SKM-1 (cell line): ENCODE measurements around the gene PLCG2.

ENCODE experiments used
- DNase-seq: peaks from one replicate; lab custom pipeline; 2025; ENCODE audit not compliant: unreplicated experiment; lab: John Stamatoyannopoulos, UW

The PLCG2 gene

DNA sequence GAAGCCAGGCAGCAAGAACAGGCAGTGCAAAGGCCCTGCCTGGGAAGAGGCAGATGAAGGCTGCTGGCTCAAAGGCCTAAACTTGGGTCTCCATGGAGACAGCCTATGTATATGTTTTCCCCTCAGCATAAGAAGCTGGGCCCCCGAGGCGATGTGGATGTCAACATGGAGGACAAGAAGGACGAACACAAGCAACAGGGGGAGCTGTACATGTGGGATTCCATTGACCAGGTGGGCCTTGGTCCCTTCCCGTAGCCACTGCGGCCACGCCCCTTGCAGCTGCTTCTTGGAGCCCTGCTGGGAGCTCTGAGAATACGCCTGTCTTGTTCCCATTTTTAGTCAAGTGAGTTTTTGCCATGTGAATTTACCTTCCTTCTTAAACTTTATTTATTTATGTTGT lies 126.2 kb downstream of the PLCG2 start:
- DNase-seq: no peak

DNA sequence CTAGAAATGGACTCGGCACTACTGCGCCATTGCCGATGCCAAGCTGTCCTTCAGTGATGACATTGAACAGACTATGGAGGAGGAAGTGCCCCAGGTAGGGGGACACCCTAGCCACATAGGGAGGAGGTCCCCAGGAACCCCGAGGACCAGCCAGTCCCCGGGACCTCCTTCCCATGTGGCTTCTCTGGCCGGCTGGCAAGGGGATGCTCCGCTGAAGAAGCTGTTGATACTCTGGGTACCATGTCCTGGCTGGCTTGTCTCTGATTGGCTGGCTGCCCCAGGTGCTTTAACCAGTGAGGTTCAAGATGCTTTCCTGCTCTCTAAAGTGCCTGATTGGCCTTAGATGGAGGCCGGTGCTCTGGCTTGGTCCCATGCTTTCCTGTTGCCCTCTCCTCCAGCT lies 128.6 kb downstream of the PLCG2 start:
- DNase-seq: no peak

DNA sequence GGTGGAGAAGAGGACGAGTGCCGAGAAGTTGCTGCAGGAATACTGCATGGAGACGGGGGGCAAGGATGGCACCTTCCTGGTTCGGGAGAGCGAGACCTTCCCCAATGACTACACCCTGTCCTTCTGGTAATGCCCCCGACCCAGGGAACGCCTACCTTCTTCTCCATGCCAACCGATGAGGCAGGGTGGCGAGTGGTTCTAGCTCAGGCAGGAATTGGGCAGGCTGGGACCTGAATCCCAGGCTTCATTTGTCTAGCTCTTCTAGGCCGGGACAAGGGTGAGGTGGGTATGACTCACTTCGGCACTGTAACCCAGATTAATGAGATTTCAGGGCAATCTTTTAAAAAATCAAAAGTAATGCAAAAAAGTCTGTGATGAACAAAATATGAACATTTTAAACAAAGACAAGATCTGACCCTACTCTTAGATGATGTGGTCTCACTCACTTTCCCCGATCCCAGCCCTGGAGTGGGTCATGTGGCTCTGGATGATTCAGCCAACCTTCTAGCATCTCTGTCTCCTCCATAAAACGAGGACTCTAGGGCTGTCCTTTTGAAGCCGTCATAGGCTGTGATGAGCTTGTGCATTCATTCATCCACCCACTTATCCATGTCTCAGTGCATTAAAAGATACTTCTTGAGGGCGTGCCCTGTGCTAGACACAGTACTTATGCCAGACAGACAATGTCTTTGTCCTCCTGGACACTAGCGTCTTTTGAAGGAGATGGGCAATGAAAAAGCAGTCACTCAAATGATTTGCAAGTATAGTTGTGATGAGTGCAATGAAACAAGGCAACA lies 129.6 kb downstream of the PLCG2 start:
- no peak for DNase-seq

DNA sequence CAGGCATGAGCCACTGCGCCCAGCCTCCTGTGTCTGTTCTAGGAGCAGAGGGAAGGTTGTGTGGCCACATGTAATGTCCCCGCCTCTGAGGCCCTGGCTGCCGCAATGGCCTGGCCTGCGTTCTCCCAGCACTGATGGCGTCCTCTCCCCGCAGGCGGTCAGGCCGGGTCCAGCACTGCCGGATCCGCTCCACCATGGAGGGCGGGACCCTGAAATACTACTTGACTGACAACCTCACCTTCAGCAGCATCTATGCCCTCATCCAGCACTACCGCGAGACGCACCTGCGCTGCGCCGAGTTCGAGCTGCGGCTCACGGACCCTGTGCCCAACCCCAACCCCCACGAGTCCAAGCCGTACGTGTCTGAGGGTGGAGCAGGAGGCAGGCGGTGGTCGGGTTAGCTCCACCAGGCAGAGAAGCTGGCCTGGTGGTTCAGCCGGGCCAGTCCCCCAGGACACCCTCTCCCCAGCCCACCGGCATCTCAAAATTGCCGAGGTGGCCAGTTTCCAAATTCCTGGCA lies 131.3 kb downstream of the PLCG2 start:
- no peak for DNase-seq

DNA sequence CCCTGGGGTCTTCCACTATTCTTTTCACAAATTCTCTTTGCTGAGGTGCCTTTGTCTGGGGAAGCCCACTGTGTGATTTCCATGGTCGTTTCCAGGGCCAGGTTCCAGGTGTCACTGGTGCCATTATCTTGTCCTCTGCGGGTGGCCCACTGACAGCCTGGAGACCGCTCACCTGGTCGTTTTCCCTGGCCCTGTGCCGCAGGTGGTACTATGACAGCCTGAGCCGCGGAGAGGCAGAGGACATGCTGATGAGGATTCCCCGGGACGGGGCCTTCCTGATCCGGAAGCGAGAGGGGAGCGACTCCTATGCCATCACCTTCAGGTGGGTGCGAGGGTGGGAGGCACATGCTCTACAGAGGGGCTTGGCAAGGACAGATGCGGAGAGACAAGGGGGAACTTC lies 133.3 kb downstream of the PLCG2 start:
- no peak for DNase-seq

DNA sequence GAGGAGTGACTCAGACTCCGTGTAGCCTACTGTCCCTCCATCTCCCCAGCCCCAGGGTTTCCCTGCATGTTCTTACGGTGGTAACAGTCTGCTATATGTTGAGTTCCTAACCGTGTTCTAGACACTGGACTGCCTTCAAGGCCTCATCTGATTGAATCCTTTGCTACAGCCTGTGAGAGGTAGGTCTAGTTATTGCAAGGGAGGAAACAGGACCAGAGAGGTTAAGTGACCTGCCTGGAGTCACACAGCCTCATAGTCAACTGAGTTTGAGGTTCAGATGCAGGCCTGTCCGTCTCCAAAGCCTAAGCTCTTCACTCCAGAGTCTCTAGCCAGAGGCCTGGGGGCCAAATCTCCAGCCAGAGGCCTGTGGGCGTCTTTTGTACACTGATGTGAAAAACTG lies 134.1 kb downstream of the PLCG2 start:
- no peak for DNase-seq

DNA sequence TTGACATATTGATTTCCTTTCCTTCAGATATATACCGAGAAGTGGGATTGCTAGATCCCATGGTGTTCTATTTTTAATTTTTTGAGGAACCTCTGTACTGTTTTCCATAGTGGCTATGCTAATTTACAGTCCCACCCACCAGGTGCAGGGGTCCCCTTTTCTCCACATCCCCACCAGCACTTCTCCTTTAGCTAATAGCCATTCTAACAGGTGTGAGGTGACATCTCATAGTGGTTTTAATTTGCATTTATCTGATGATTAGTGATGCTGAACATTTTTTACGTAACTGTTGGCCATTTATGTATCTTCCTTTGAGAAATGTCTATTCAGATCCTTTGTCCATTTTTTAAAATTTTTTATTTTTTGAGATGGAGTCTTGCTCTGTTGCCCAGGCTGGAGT lies 138.3 kb downstream of the PLCG2 start:
- DNase-seq: no peak

DNA sequence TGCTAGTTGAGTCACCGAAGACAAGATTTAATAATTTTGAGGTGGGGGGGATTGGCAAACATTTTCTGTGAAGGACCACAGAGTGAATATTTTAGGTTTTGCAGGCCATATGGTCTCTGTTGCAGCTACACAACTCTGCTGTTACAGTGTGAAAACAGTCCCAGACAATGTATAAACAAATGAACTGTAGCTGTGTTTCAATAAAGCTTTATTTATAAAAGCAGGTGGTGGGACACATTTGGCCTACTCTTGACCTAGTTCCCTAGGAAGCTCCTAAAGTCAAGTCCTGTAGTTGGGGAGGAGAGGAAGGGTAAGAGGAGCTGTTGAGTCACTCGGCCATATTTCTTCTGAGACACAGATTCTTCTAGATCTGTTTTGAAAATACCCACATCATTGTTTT lies 139.8 kb downstream of the PLCG2 start:
- DNase-seq: no peak

DNA sequence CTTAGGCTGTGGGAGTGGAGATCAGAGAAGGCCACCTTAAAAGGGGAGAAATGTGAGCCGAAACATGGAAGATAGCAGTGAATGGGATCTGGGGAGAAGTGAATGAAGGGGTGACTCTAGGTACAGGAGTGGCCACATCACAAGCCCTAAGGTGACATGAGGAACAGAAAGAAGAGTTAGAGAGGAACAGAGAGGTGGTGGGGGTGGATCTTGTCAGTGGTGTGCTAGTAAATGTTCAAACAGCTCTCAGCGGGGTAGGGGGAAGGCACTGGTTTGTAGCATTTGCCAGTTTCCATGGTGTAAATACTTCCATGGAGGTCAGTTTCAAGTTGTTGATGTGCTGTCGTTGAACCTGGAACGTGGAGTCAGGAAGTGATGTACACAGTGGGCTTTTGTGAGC lies 141.4 kb downstream of the PLCG2 start:
- no peak for DNase-seq

DNA sequence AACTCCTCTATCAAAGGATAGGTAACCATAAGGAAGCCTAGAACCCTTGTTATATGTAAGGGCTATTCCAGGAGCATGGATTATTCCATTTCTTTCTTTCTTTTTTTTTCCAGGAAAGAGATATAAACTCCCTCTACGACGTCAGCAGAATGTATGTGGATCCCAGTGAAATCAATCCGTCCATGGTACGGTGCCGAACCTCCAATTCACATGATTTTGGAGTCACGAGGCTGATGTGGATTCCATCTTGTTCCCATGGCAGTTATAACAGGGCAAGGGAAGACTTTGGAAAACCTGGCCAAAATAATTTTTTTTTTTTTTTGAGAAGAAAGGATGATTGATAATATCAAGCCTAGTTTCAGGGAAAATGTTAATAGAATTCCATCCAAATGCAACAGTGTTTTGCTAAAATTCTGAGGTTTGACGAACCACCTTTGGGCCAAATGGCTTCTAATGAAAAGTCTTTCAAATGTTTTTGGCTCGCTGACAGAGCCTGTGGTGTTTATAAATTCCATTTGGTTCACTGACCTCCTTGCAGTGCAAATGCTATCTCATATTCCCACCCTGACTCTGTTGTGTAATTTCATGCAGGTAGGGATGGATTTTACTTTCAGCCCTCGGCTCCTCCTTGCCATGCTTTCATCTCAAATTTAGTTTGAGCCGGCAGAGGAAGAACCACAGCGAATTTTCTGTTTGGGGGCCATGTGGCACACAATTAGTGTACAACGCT lies 142.2 kb downstream of the PLCG2 start:
- no peak for DNase-seq

DNA sequence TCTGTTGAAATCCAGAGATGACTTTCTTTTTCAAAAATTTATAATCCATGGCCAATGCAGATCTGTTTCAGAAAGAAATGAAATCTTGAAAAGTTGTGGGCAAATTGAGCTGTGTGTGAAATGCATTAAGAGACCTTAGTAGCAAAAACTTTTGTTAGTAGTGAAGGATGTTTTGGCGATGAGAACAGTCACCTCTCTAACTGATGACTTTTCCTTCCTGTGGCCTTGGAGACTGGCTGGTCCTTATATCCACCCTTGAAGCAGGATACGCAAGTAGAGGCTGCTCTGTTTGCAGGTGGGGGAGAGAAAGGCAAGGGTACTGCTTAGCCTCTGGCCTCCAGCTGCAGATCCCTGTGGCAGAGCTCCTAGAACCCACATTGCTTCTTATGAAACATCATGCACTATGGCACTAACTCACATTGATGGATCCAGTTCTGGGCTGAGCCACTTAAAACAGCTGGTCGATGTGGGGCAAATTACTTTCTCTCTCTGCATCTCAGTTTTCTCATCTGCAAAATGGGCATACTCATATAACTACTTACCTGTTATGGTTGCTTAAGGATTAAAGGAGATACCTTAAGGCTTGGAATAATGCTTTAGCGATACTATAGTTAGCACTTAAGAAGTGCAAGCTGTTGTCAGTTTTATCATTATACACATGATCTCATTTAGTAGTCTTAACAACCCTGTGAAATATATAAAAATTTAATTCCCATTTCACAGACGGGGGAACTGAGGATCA lies 142.9 kb downstream of the PLCG2 start:
- no peak for DNase-seq

DNA sequence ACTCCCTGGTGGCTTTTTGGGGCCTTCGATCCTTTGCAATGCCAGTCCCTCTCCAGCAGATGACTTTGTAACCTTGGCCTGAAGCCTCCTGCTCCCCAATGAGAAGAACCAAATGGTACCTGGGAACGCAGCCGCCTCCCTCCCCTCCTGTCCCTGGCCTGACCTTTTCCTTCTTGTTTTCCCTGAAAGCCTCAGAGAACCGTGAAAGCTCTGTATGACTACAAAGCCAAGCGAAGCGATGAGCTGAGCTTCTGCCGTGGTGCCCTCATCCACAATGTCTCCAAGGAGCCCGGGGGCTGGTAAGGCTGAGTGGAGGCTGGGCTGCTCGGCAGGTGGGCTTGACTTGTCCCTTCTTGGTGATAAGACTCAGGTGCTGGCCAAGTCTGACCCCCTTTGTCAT lies 144.2 kb downstream of the PLCG2 start:
- DNase-seq: no peak

DNA sequence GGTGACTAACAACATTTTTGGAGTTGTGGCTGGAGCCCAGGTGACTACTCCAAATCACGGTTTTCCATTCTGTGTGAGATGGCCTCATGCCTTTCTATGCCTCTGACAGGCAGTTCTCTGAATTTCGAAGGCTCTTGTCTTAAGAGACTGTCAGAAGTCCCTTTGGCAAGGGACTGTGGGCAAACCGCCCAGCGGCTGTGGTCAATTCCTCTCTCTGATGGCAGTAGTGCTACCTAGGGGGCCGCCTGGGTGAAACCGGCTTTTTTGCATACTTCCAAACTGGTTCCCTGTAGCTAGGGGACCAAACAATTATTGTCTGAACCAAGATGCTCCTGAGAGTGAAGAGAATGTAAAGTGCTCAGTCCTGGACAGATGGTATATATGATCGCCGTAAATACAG lies 145.9 kb downstream of the PLCG2 start:
- DNase-seq: no peak

DNA sequence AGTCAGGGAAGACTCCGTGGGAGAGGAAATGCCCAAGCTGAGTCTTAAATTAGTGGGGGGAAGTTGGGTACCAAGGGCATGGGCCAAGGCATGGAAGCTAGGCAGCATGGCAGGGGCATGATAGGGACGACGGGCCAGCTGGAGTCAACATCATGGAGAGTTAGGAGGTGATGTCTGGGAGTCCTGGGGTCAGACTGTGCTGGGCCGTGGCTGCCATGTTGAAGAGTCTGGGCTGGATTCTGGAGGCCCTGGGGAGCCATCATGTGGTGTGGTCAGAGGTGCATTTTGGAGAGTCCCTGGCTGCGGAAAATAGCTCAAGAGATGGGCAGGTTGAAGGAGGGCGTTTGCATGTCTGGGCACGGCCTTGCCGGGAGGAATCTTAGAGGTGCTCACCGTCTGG lies 146.9 kb downstream of the PLCG2 start:
- DNase-seq: no peak

DNA sequence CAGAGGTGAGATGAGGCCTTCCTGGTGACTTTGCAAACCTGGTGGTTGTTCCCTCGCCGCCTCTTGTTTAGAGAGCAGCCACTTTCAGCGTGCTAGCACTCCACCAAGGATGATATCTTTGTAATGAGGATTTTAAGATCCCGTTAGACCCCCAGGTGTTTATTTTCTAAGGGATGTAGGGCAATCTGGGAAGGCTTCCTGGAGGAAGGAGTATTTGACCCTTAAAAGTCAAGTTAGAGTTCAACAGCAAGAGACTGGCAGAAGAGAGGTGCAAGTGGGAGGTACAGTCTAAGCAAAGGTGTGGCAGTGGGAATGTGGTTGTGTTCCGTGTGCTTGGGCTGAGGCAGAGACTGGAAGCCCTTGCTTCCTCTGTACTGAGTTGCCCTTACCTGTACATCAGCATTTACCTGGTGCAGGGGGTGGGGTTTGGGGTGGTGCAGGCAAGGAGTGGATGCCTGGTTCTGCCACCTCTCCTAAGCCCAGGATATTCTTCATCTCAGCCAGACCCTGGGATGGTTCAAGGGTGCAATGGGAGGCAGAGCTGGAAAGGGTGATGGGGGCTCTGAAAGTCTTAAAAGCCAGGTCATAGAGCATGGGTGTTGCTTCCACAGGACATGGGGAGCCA lies 148.6 kb downstream of the PLCG2 start:
- DNase-seq: no peak

DNA sequence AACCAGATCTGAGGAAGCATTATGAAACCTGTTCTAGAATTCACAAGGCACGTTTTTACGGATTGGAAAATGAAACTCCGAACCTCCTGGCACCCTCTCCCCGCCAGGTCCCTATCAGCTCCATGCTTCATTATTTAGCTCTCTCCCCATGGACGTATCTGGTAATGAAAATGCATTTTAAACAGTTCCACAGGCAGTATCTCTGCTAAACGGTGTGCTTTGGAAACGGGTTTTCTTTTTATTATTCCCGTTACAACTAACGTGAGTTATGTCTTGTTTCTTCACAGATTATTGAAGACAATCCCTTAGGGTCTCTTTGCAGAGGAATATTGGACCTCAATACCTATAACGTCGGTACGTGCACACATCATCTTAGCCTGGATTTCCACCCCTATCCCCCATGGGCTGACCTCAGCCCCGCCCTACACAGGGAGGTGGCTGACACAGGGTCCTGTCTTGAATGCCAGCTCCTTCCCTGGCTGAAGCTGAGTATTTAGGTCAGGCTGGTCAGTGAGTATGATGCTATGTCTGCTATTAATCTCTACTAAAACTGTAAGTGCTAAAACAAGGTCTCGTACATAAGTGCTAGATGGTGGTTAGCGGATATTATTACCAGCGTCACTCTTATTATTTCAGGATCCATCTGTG lies 149.3 kb downstream of the PLCG2 start:
- no peak for DNase-seq

DNA sequence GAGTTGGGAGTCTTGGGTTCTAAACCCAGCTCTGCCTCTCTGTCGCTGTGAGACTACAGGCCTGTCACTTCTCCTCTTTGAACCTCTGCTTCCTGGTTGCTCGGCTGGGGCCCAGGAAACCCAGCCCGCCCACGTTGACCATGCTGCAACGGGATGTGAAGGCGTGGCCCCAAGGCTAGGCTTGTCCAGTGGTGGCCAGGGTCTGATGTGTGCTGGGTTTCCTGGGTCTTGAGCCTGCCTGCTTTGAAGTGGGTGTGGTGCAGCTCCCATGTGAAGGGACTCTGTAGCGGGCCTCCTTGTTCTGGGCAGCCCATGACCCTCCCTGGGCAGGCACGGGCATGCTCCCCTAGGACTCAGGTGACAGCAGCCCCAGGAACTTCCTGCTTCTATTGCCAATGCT lies 149.9 kb downstream of the PLCG2 start:
- DNase-seq: no peak

DNA sequence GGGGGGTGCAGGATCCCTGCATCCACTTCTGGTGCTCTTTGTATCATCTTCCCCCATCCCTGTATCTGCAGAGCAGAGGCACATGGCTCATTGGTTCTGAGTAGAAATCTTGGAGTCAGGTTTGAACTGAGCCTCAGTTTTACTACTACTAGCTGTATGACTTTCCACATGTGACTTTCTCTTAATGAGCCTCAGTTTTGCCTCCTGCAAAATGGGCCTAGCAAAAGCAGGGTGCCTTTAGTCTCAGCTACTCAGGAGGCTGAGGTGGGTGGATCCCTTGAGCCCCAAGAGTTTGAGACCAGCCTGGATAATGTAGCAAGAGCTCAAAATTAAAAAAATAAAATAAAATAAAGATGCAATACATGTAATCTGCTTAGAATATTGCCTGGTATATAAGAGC lies 150.8 kb downstream of the PLCG2 start:
- no peak for DNase-seq

DNA sequence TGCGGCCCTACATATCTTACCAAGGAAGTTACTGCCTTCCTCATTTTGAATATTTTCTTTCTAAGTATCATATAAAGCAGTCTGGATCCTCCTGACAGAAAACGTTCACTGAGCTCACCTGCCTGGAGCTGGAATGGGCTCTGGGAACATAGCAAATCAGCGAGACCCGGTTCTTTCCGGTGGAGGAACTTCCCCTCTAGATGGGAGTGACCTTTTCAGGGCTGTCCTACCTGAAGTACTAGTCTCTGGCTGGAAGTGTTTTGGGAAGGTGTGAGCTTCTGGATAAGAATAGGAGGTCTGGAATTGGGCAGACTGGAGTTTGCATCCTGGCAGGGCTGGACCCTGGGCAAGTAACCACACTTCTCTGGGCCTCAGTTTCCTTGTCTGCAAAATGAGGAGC lies 152.8 kb downstream of the PLCG2 start:
- DNase-seq: no peak

DNA sequence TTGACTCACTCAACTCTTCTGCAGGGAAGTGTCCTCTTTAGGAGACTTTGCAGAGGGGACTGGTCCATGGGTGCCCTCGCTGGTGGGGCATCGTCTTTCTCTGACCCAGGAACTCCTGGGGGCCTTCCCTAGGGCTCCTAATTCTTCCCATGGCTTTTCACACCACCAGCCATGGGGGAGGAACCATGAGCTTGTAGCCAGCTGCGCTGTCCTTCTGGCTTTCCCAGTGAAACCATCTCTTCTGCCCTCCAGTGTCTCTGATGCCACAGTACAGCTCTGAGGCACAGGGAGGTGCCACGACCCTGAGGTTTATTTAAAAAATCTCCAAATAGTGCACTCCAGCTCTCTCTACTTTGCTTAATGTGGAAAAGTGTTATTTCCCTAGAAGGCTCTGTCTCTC lies 153.6 kb downstream of the PLCG2 start:
- no peak for DNase-seq

DNA sequence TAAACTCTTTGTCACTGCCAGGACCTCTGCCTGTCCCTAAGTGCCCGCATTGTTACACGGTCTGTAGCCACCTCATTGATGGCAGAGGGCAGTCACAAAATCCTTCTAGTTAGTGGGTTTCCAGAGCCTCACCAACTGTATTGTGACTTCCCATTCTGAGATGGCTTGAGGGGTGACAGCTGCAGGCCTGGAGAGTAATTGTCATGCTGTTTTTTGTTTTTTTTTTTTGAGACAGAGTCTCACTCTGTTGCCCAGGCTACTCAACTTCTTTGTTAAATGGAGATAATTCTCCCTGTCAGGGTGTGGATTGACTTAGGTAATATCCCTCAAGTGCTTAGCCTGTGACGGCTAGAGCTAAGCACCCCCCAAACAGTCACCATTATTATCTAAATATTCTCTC lies 154.3 kb downstream of the PLCG2 start:
- no peak for DNase-seq
